Transverse colon (tissue), 4 donors: ENCODE data around the gene GALNT9. TPM values are rescaled to one million over a fixed set of nuclear protein-coding genes. Genes with fewer than 3 reads are reported as not detected.

Experiments
- DNase-seq: peaks from one replicate; pipeline ENCODE4 v3.0.0-alpha.2; 2019
- H3K27ac ChIP-seq, 4 donors: fragments of 200-600 bp; sonication (generic); 2 replicates each; pipeline ENCODE4 v1.5.1; 2016 to 2018; ENCODE audit warnings: inconsistent platforms in 4 of 4
- H3K27me3 ChIP-seq: fragments of 200-600 bp; sonication (generic); 2 replicates; pipeline ENCODE4 v1.5.1; 2017; ENCODE audit warnings: inconsistent platforms
- H3K36me3 ChIP-seq, 4 donors: fragments of 200-600 bp; sonication (generic); 2 replicates each; pipeline ENCODE4 v1.5.1; 2017 to 2019; ENCODE audit warnings: inconsistent platforms in 4 of 4
- H3K4me1 ChIP-seq, 4 donors: fragments of 200-600 bp; sonication (generic); 2 replicates each; pipeline ENCODE4 v1.5.1; 2017 to 2020; ENCODE audit warnings: inconsistent platforms in 4 of 4
- H3K4me3 ChIP-seq, 4 donors: fragments of 200-600 bp; sonication (generic); 1 replicate in 1 of 4; 2 replicates in 3 of 4; pipeline versions ENCODE4 v1.5.1 to v1.6.1; 2017 to 2019; ENCODE audit warnings: inconsistent platforms in 4 of 4
- H3K9me3 ChIP-seq, 2 donors: fragments of 200-600 bp; sonication (generic); 2 replicates each; pipeline ENCODE4 v1.5.1; 2017 to 2019; ENCODE audit warnings: inconsistent platforms in 2 of 2
- CTCF ChIP-seq, 5 experiments: fragments of 200-600 bp in 3 of 5; fragments of 450-650 bp in 2 of 5; sonication (generic) in 3 of 5; IDR thresholded peaks; 1 replicate in 2 of 5; 2 replicates in 3 of 5; pipeline ENCODE4 v1.5.1; 2016 to 2017; ENCODE audit warnings: antibody characterized with exemption in 5 of 5, inconsistent platforms in 3 of 5, mild to moderate bottlenecking in 2 of 5, moderate library complexity in 1 of 5
- EP300 ChIP-seq: sonication (generic); formaldehyde crosslinking; IDR thresholded peaks from one replicate; pipeline ENCODE4 v1.6.1; 2017; ENCODE audit warnings: antibody characterized with exemption, low read depth
- POLR2A ChIP-seq: fragments of 450-650 bp; IDR thresholded peaks from one replicate; pipeline ENCODE4 v1.6.1; 2016; ENCODE audit warnings: antibody characterized with exemption, mild to moderate bottlenecking, moderate library complexity
- POLR2AphosphoS5 ChIP-seq, 3 donors: sonication (generic); formaldehyde crosslinking; IDR thresholded peaks; one replicate each; pipeline ENCODE4 v1.6.1; 2016; ENCODE audit warnings: antibody characterized with exemption in 3 of 3
- WGBS, 2 donors: methylation state at CpG; one replicate each; pipeline ENCODE4 v1.1.5; 2018; ENCODE audit warnings: low coverage in 1 of 2; 5-methylcytosine and 5-hydroxymethylcytosine counted together
- in situ Hi-C, 4 donors: fragments of 200-750 bp; cut with MboI; loops; one replicate each; pipeline versions ENCODE4 v1.15.0 to v1.15.1; 2017; ENCODE audit warnings: low sequenced_read_pairs in 3 of 4, low pct_ligation_motif_present in 1 of 4, low pct_unique_long_range_greater_than_20kb in 1 of 4
- intact Hi-C: fragments of 100-400 bp; cut with DNase I; formaldehyde crosslinking; loops from one replicate; pipeline ENCODE4 v1.15.1; 2023; ENCODE audit warnings: low total_unique reads
- total RNA-seq, 4 donors: library from RNA; depleted of rRNA; stranded (reverse); fragments of >200 nt; gene quantifications; one replicate each; pipeline ENCODE4 v1.1.0, GENCODE V29; 2016

Gene GALNT9
- total RNA-seq, 4 donors from 2014 or later: 0.82 to 4.5 TPM; not detected in 2

- H3K27me3 ChIP-seq: no peaks in the 10 kb centered on the region
- H3K4me1 ChIP-seq: peaks cover 0 to 9% (median 7%) of the 10 kb centered on the region in 4 donors
- intact Hi-C loops: loop anchor here (10.0 kb wide), 1 partner anchor 220 kb away; no protein-coding TSS in a partner anchor
- H3K9me3 ChIP-seq: no peaks in the 10 kb centered on the region
- 68% methylated on average over 21 of the region's 21 CpGs; no CpG with 5 or more reads in 1 of the 2 donors for WGBS, 2 donors
- H3K4me3 ChIP-seq: peak overlapping the region in 1 of 4 donors; percentile 29
- TF ChIP-seq EP300: no peak
- no peak for TF ChIP-seq CTCF (IDR thresholded peaks at IDR 0.05)
- no peak for TF ChIP-seq POLR2A
- no peak for TF ChIP-seq POLR2AphosphoS5 (IDR thresholded peaks at IDR 0.05)
- no peak overlapping the region for H3K27ac ChIP-seq
- no peak for DNase-seq
- H3K36me3 ChIP-seq: peaks cover 0 to 5% (median 0%) of the 10 kb centered on the region in 4 donors
- in situ Hi-C loops: no loop called here
These were observed 175.0 kb downstream of the GALNT9 start for GRCh38 chr12:132154341-132154761.

GRCh38 chr12:132153501-132154340, 175.7 kb downstream of the GALNT9 start:
- Histone ChIP-seq H3K27ac (no peak overlapping the region), H3K9me3 (no peaks in the 10 kb centered on the region), H3K27me3 (no peaks in the 10 kb centered on the region), H3K36me3 (peaks cover 0 to 5% (median 0%) of the 10 kb centered on the region in 4 donors), H3K4me1 (peaks cover 0 to 9% (median 7%) of the 10 kb centered on the region in 4 donors), H3K4me3 (peak overlapping the region in 1 of 4 donors; percentile 29)
- WGBS, 2 donors: 39 to 60% methylated on average over 1 to 41 of the region's 41 CpGs
- TF ChIP-seq POLR2A (no peak), CTCF (IDR thresholded peaks at IDR 0.05) (peak; percentile 87 to 94 (median 90))
- intact Hi-C loops (loop anchor here (10.0 kb wide), 1 partner anchor 221 kb away; no protein-coding TSS in a partner anchor), in situ Hi-C loops (no loop called here)
- DNase-seq: peak; percentile 65

GRCh38 chr12:132152953-132153352, 176.4 kb downstream of the GALNT9 start:
- H3K9me3 ChIP-seq: no peaks in the 10 kb centered on the region
- no peak for TF ChIP-seq POLR2A
- no peak for TF ChIP-seq EP300
- TF ChIP-seq POLR2AphosphoS5 (IDR thresholded peaks at IDR 0.05): no peak
- TF ChIP-seq CTCF (IDR thresholded peaks at IDR 0.05): no peak
- H3K36me3 ChIP-seq: peaks cover 0 to 5% (median 0%) of the 10 kb centered on the region in 4 donors
- H3K27ac ChIP-seq: no peak overlapping the region
- peak; percentile 6 for DNase-seq
- H3K27me3 ChIP-seq: no peaks in the 10 kb centered on the region
- H3K4me1 ChIP-seq: peaks cover 0 to 9% (median 7%) of the 10 kb centered on the region in 4 donors
- 95 to 97% methylated on average over 18 to 20 of the region's 20 CpGs for WGBS, 2 donors
- no peak overlapping the region for H3K4me3 ChIP-seq
- in situ Hi-C loops (no loop called here), intact Hi-C loops (loop anchor here (10.0 kb wide), 1 partner anchor 222 kb away; no protein-coding TSS in a partner anchor)

- in situ Hi-C loops: no loop called here
- no peak for DNase-seq
- Histone ChIP-seq H3K36me3 (peaks cover 0 to 5% (median 0%) of the 10 kb centered on the region in 4 donors), H3K4me3 (no peak overlapping the region), H3K27me3 (no peaks in the 10 kb centered on the region), H3K9me3 (no peaks in the 10 kb centered on the region), H3K4me1 (peaks cover 0 to 9% (median 7%) of the 10 kb centered on the region in 4 donors), H3K27ac (no peak overlapping the region)
- TF ChIP-seq POLR2AphosphoS5 (IDR thresholded peaks at IDR 0.05) (no peak), CTCF (IDR thresholded peaks at IDR 0.05) (no peak), EP300 (no peak), POLR2A (no peak)
- intact Hi-C loops: loop anchor here (10.0 kb wide), 1 partner anchor 222 kb away; no protein-coding TSS in a partner anchor
- WGBS, 2 donors: 88 to 100% methylated on average over 1 to 3 of the region's 9 CpGs
These were observed 177.0 kb downstream of the GALNT9 start for GRCh38 chr12:132152411-132152821.
